T-helper 22 cell (primary cell): ENCODE results near the gene ZNF502.
"Not testable (repeated sequence)": the region's sequence is repeated elsewhere in the genome, so short reads cannot be mapped to it uniquely, and the experiment has no call there.

Source experiments
- DNase-seq: peaks from one replicate; pipeline ENCODE4 v3.0.0-alpha.2; 2020; ENCODE audit warnings: low read depth

ZNF502 gene

GRCh38 chr3:44712455-44713075 lies at the start of gene ZNF502:
TSS of gene ZNF502 (plus strand) at chr3:44712660. CDS start at chr3:44720262, 7,602 bp downstream.
- peak; percentile 3 for DNase-seq

DNA sequence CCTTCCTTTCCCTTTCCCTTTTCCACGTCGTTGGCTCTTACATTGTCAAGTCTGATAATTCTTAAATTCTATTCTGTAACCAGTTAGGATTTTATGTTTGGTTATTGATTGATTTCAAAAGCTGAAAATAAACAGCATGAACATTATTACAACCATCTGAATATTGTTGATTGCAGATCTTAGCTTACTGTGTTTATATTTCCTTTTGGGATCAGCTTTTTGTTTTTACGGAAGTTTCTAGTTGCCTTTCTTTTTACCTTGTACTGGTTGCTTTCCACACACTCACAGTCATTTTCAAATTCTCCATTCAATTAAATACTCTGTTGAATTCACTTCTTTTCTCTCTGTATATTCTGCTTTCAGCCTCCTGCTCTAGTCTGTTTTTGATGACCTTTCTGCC lies 47.3 kb upstream of the ZNF502 start:
- no peak for DNase-seq

DNA sequence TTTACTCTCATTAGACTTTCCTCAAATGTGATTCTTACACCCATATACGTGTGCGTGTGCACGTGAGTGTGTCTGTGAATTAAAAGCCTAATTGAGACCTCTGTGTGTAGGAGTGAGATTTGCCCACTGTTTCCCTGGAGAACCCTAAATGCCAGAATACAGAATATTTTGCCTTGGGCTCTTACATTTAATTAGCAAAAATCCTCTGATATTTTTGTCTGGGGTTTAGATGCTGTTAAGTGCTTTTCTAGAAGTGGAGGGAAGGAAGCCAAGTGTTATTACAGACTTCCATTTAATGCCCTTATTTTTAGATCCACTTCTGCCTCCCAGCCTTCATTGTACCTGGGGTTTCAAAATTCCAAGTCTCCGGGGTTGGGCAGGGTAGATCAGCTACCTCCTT lies 46.1 kb upstream of the ZNF502 start:
- DNase-seq = no peak

- DNase-seq = no peak
Measured at GRCh38 chr3:44669760-44670159, 42.7 kb upstream of the ZNF502 start.

- DNase-seq = not testable (repeated sequence)
Measured at GRCh38 chr3:44673466-44673865, 39.0 kb upstream of the ZNF502 start.

DNA sequence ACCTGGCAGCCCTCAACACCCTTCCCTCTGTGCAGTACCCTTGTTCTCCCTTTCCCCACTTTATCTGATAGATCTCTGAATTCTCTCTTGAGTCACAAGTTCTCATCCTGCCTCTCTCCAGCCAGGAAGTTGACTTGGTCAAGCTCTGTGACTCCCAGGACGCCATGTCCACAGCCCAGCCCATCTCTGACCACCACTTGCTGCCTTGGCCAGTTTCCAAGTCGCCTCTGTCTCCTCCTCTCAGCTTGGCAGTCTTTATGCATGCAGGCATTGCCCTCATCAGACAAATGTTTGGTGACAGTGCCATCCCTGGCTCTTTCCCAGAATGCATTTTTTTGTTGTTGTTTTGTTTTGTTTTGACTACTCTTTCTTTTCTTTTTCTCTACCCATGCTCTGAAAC lies 38.2 kb upstream of the ZNF502 start:
- DNase-seq = no peak

GRCh38 chr3:44678480-44679116 lies 33.9 kb upstream of the ZNF502 start:
- no peak for DNase-seq

DNA sequence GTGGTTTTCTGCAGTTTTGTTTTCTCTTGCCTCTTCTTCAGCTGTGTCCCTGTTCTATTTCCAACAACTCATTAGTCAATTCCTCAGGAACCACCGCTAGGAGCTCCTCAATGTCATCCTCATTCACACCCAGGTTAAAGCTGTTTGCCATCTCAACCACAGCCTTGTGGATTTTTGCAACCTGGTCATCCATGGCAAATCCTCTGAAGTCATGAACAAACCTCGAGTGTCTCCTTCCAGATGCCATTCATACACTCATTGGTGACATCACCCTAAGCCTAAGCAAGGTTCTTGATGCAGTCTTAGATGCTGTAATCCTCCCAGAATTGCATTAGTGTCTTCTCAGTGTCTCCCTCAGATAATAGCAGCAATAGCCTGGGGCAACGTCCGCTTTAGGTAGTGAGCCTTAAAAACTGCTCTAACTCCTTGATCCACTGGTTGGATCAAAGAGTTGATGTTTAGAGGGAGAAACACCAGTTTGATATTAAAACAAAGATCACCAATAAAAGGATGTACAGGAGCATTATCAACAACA lies 31.5 kb upstream of the ZNF502 start:
- DNase-seq = no peak

GRCh38 chr3:44682182-44682896 lies 30.1 kb upstream of the ZNF502 start:
- no peak for DNase-seq

DNA sequence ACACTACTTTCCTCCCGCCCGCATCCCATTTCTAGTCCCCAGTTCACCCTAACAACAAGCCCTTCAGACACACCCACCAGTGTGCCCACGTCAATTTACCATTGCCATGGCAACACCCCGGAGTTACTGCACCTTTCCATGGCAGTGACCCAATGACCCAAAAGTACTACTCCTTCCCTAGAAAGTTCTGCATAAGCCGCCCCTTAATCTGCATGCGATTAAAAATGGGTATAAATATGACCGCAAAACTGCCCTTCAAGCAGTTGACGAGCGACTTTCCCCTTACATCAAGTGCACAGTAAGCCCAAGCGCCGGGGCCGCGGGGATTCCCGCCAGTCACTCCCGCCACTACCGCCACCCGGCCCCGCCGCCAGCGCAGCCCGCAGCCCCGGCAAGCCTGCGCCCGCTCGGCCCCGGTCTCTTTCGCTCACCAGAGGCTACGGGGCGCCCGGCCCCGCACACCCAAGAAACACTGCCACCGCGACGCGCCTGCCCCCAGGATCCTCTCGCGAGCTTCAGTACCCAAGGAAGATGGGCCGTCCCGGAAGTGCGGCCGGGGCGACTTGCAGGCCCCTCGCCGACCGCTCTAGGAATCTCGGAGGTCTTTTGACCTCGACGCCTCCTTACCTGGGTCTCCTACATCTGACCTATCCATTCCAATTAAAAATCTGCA lies 27.2 kb upstream of the ZNF502 start:
- no peak for DNase-seq

GRCh38 chr3:44687898-44688297 lies 24.6 kb upstream of the ZNF502 start:
- no peak for DNase-seq

GRCh38 chr3:44721231-44722102 lies 9.0 kb downstream of the ZNF502 start:
- no peak for DNase-seq

- no peak for DNase-seq
Measured at GRCh38 chr3:44722103-44722401, 9.6 kb downstream of the ZNF502 start.

- peak; percentile 59 for DNase-seq
Measured at GRCh38 chr3:44729384-44729910, 17.0 kb downstream of the ZNF502 start, which contains the start of gene ZNF501. TSS of gene ZNF501 (plus strand) at chr3:44729635. CDS start at chr3:44734422, 4,787 bp downstream.

DNA sequence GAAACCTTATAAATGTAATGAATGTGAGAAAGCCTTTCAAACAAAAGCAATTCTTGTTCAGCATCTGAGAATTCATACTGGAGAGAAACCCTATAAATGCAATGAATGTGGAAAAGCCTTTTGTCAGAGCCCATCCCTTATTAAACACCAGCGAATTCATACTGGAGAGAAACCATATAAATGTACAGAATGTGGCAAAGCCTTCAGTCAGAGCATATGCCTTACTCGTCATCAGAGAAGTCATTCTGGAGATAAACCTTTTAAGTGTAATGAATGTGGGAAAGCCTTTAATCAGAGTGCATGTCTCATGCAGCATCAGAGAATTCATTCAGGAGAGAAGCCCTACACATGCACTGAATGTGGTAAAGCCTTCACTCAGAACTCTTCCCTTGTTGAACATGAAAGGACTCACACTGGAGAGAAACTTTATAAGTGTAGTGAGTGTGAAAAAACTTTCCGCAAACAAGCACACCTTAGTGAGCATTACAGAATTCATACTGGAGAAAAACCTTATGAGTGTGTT lies 22.2 kb downstream of the ZNF502 start:
- DNase-seq = no peak

- DNase-seq = no peak
Measured at GRCh38 chr3:44761101-44761423, 48.6 kb downstream of the ZNF502 start.

DNA sequence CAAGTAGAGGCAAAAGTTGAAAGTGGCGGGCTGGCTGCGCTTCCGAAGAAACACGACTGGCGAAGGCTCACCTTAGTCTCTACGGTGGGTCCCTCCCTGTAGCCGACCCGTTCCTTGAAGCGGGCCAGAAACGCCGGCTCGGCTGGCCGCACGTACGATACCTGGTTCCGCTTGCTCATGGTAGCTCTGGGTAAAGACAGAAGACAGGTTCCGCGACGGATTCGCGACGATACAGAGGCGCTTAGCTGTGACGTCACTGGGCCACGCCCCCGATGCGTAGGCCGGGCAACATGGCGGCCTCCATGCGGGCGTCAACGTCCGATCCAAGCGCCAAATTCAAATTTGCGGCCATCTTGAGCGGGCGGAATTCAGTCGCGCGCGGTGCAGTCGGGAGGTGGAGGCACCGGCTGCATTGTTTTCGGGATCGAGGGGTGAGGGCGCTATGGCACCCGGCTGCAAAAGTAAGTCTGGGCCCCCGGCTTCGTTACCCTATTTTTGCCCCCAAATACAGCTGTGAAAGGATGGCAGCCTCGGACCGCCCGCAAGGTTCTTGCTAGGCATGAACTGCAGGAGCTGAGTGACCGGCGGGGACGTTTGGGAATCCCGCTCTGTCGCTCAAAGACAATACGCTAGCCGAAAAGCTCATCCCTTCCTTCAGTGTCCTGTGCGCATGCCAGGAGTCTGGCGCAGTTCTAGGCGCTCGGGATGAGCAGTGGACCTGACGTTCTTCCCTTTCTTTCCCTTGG lies 49.1 kb downstream of the ZNF502 start, which contains the start of the genes KIAA1143 and KIF15:
Gene KIAA1143, minus strand, starts transcription at position 196 of the 746 bp plus-strand sequence. Its CDS starts 17 bp downstream, at position 179.
Gene KIF15, plus strand, starts transcription at position 371 of the 746 bp plus-strand sequence. Its CDS starts 72 bp downstream, at position 443.
- DNase-seq = peak; percentile 89

GRCh38 chr3:44762170-44762677 lies 49.8 kb downstream of the ZNF502 start:
- no peak for DNase-seq

DNA sequence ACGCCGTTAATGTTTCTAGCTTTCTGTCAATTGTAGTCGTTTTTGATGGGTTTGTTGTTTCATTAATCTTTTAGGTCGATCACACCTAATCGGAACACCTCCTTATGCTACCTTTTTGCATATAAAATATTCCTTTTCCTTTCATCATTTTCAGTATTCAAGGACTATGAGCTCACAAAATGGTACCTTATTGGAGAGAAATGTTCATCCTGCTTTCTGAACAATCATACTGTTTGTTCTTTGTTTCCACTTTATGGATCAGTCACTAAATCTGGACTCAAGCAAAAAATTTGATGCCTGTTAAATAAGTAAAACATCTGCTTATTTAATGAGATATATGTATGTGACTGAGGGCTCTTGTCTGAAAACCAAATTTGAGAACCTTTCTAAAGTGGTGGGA lies 50.2 kb downstream of the ZNF502 start:
- no peak for DNase-seq

DNA sequence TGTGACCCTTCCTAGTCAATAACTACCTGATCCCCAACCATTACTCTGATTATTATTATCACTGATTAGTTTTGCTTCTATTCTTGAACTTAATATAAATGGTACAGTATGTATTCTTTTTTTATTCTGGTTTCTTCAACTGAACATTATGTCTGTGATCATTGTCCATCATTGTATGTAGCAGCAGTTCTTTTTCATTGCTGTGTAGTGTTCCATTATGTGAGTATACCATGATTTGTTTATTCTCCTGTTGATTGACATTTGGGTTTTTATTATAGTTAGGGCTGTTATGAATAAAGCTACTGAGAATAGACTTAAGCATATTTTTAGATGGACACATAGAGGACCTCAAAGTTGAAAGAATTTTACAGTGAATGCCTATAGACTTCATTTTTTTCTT lies 51.8 kb downstream of the ZNF502 start:
- DNase-seq = no peak
